HepG2 (cell line): ENCODE data around the gene HINFP. TPM values are rescaled to one million over a fixed set of nuclear protein-coding genes. Genes with fewer than 3 reads are reported as not detected.

Experiments
- ATF7-NPFF ChIP-seq: sonication (generic); formaldehyde crosslinking; IDR thresholded peaks from 2 replicates; pipeline ENCODE4 v1.8.1; 2023; ENCODE audit warnings: mild to moderate bottlenecking, low read depth, missing genetic modification reagents, moderate library complexity
- RAD21 ChIP-seq: fragments of 450-650 bp; formaldehyde crosslinking; IDR thresholded peaks from 2 replicates; pipeline ENCODE4 v1.5.0; 2020; ENCODE audit warnings: mild to moderate bottlenecking
- SP5 ChIP-seq: IDR thresholded peaks from 2 replicates; pipeline ENCODE4 v1.6.1; 2016; ENCODE audit warnings: low read depth, borderline replicate concordance
- ZFP62 ChIP-seq: sonication (generic); formaldehyde crosslinking; IDR thresholded peaks from 2 replicates; pipeline ENCODE4 v1.4.0; 2020; ENCODE audit warnings: missing genetic modification reagents
- ZNF136 ChIP-seq: sonication (generic); formaldehyde crosslinking; IDR thresholded peaks from 2 replicates; pipeline ENCODE4 v1.8.1; 2022; ENCODE audit warnings: low read depth, mild to moderate bottlenecking, moderate library complexity, missing genetic modification reagents
- ZNF30 ChIP-seq: sonication (generic); formaldehyde crosslinking; IDR thresholded peaks from 2 replicates; pipeline ENCODE4 v1.5.0; 2020; ENCODE audit warnings: mild to moderate bottlenecking, missing genetic modification reagents
- ZNF432 ChIP-seq: sonication (generic); formaldehyde crosslinking; IDR thresholded peaks from 2 replicates; pipeline ENCODE4 v1.5.0; 2020; ENCODE audit warnings: missing genetic modification reagents, mild to moderate bottlenecking, borderline replicate concordance
- ZNF546 ChIP-seq: sonication (generic); formaldehyde crosslinking; conservative IDR thresholded peaks from 2 replicates; pipeline ENCODE4 v1.8.1; 2023; ENCODE audit warnings: mild to moderate bottlenecking, missing genetic modification reagents
- ZNF674 ChIP-seq: sonication (generic); formaldehyde crosslinking; IDR thresholded peaks from 2 replicates; pipeline ENCODE4 v1.5.0; 2020; ENCODE audit warnings: low read depth, mild to moderate bottlenecking, missing genetic modification reagents
- polyA plus RNA-seq, 8 experiments: library from polyadenylated mRNA; depleted of rRNA in 3 of 8; stranded (reverse) in 7 of 8; unstranded in 1 of 8; fragments of >200 nt; fragmentation: Illumina TruSeq in 4 of 8; extraction: Trizol in 4 of 8; gene quantifications; 2 replicates each; pipeline versions ENCODE4 v1.2.1 to v1.2.3, GENCODE V29; 2011 to 2016; ENCODE audit warnings: low read depth in 4 of 8, missing spikeins in 1 of 8, mixed read lengths in 1 of 8; ENCODE audit not compliant: insufficient read depth in 1 of 8
- total RNA-seq, 5 experiments: library from RNA; depleted of rRNA; stranded (reverse); fragments of >200 nt; fragmentation: Illumina TruSeq; extraction: Trizol; gene quantifications; 2 replicates each; pipeline ENCODE4 v1.2.3, GENCODE V29; 2016; ENCODE audit warnings: low read depth in 1 of 5
- TF ChIP-seq, protein P1 (sequence below): IDR thresholded peaks from 2 replicates; pipeline ENCODE4 v1.6.1; 2016; ENCODE audit warnings: low read depth, missing genetic modification reagents, missing compliant biosample characterization
- TF ChIP-seq, protein P2 (sequence below): sonication (generic); formaldehyde crosslinking; IDR thresholded peaks from 2 replicates; pipeline ENCODE4 v1.4.0; 2020; ENCODE audit warnings: mild to moderate bottlenecking, missing genetic modification reagents
- TF ChIP-seq, protein P3 (sequence below): sonication (generic); formaldehyde crosslinking; IDR thresholded peaks from 2 replicates; pipeline ENCODE4 v1.4.0; 2020; ENCODE audit warnings: missing genetic modification reagents, mild to moderate bottlenecking, borderline replicate concordance
- TF ChIP-seq, protein P4 (sequence below): IDR thresholded peaks from 2 replicates; pipeline ENCODE4 v1.6.1; 2016; ENCODE audit warnings: control low read depth
- TF ChIP-seq, protein P5 (sequence below): sonication (generic); formaldehyde crosslinking; IDR thresholded peaks from 2 replicates; pipeline ENCODE4 v1.4.0; 2020; ENCODE audit warnings: missing genetic modification reagents, borderline replicate concordance

The HINFP gene
- total and polyA plus RNA-seq, 2 of the 13 experiments (the other 11 are each of a cell fraction or from before 2014, with no cell fraction given) = 15.1 to 21.4 TPM

DNA sequence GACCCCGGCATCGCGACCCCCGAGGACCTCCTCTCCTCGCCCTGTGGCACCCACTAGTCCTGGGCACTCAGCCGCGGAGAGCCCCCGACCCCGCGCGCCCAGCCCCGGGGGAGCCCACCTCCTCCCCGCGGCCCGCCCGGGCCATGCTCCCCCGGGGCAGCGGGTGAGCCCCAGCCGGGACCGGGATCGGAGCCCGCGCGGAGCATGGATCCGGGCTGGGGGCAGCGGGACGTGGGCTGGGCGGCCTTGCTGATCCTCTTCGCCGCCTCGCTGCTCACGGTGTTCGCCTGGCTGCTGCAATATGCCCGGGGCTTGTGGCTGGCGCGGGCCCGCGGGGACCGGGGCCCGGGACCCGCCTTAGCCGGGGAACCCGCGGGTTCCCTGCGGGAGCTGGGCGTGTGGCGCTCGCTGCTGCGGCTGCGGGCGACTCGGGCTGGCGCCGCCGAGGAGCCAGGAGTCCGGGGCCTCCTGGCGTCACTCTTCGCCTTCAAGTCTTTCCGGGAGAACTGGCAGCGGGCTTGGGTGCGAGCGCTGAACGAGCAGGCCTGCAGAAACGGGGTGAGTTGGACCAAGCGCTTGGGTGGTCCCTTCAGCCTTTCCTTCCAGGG lies 13.7 kb upstream of the HINFP start (continued):
- TF ChIP-seq, protein P1, sequence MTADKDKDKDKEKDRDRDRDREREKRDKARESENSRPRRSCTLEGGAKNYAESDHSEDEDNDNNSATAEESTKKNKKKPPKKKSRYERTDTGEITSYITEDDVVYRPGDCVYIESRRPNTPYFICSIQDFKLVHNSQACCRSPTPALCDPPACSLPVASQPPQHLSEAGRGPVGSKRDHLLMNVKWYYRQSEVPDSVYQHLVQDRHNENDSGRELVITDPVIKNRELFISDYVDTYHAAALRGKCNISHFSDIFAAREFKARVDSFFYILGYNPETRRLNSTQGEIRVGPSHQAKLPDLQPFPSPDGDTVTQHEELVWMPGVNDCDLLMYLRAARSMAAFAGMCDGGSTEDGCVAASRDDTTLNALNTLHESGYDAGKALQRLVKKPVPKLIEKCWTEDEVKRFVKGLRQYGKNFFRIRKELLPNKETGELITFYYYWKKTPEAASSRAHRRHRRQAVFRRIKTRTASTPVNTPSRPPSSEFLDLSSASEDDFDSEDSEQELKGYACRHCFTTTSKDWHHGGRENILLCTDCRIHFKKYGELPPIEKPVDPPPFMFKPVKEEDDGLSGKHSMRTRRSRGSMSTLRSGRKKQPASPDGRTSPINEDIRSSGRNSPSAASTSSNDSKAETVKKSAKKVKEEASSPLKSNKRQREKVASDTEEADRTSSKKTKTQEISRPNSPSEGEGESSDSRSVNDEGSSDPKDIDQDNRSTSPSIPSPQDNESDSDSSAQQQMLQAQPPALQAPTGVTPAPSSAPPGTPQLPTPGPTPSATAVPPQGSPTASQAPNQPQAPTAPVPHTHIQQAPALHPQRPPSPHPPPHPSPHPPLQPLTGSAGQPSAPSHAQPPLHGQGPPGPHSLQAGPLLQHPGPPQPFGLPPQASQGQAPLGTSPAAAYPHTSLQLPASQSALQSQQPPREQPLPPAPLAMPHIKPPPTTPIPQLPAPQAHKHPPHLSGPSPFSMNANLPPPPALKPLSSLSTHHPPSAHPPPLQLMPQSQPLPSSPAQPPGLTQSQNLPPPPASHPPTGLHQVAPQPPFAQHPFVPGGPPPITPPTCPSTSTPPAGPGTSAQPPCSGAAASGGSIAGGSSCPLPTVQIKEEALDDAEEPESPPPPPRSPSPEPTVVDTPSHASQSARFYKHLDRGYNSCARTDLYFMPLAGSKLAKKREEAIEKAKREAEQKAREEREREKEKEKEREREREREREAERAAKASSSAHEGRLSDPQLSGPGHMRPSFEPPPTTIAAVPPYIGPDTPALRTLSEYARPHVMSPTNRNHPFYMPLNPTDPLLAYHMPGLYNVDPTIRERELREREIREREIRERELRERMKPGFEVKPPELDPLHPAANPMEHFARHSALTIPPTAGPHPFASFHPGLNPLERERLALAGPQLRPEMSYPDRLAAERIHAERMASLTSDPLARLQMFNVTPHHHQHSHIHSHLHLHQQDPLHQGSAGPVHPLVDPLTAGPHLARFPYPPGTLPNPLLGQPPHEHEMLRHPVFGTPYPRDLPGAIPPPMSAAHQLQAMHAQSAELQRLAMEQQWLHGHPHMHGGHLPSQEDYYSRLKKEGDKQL (CRISPR knock-in tag) = no peak
- no peak for TF ChIP-seq SP5
- 0 out of 2 replicates have a peak, but pooled peaks have one; percentile 4 for TF ChIP-seq ATF7-NPFF (CRISPR knock-in tag)
- TF ChIP-seq, protein P2, sequence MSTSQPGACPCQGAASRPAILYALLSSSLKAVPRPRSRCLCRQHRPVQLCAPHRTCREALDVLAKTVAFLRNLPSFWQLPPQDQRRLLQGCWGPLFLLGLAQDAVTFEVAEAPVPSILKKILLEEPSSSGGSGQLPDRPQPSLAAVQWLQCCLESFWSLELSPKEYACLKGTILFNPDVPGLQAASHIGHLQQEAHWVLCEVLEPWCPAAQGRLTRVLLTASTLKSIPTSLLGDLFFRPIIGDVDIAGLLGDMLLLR (CRISPR knock-in tag) = 0 out of 2 replicates have a peak, but pooled peaks have one; percentile 4
- TF ChIP-seq, protein P3, sequence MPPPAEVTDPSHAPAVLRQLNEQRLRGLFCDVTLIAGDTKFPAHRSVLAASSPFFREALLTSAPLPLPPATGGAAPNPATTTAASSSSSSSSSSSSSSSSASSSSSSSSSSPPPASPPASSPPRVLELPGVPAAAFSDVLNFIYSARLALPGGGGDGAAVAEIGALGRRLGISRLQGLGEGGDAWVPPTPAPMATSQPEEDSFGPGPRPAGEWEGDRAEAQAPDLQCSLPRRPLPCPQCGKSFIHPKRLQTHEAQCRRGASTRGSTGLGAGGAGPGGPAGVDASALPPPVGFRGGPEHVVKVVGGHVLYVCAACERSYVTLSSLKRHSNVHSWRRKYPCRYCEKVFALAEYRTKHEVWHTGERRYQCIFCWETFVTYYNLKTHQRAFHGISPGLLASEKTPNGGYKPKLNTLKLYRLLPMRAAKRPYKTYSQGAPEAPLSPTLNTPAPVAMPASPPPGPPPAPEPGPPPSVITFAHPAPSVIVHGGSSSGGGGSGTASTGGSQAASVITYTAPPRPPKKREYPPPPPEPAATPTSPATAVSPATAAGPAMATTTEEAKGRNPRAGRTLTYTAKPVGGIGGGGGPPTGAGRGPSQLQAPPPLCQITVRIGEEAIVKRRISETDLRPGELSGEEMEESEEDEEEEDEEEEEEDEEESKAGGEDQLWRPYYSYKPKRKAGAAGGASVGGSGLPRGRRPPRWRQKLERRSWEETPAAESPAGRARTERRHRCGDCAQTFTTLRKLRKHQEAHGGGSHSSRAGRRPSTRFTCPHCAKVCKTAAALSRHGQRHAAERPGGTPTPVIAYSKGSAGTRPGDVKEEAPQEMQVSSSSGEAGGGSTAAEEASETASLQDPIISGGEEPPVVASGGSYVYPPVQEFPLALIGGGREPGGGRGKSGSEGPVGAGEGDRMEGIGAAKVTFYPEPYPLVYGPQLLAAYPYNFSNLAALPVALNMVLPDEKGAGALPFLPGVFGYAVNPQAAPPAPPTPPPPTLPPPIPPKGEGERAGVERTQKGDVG = no peak
- TF ChIP-seq ZFP62 (CRISPR knock-in tag) = no peak
- no peak for TF ChIP-seq ZNF432 (CRISPR knock-in tag)
- TF ChIP-seq, protein P4, sequence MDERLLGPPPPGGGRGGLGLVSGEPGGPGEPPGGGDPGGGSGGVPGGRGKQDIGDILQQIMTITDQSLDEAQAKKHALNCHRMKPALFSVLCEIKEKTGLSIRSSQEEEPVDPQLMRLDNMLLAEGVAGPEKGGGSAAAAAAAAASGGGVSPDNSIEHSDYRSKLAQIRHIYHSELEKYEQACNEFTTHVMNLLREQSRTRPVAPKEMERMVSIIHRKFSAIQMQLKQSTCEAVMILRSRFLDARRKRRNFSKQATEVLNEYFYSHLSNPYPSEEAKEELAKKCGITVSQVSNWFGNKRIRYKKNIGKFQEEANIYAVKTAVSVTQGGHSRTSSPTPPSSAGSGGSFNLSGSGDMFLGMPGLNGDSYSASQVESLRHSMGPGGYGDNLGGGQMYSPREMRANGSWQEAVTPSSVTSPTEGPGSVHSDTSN (CRISPR knock-in tag) = no peak
- TF ChIP-seq ZNF30 (CRISPR knock-in tag) = no peak
- no peak for TF ChIP-seq ZNF674 (CRISPR knock-in tag)
- peak; percentile 73; the same call in 1 of the 2 replicates for TF ChIP-seq ZNF546 (CRISPR knock-in tag)
- no peak for TF ChIP-seq ZNF136 (CRISPR knock-in tag)
- TF ChIP-seq, protein P5, sequence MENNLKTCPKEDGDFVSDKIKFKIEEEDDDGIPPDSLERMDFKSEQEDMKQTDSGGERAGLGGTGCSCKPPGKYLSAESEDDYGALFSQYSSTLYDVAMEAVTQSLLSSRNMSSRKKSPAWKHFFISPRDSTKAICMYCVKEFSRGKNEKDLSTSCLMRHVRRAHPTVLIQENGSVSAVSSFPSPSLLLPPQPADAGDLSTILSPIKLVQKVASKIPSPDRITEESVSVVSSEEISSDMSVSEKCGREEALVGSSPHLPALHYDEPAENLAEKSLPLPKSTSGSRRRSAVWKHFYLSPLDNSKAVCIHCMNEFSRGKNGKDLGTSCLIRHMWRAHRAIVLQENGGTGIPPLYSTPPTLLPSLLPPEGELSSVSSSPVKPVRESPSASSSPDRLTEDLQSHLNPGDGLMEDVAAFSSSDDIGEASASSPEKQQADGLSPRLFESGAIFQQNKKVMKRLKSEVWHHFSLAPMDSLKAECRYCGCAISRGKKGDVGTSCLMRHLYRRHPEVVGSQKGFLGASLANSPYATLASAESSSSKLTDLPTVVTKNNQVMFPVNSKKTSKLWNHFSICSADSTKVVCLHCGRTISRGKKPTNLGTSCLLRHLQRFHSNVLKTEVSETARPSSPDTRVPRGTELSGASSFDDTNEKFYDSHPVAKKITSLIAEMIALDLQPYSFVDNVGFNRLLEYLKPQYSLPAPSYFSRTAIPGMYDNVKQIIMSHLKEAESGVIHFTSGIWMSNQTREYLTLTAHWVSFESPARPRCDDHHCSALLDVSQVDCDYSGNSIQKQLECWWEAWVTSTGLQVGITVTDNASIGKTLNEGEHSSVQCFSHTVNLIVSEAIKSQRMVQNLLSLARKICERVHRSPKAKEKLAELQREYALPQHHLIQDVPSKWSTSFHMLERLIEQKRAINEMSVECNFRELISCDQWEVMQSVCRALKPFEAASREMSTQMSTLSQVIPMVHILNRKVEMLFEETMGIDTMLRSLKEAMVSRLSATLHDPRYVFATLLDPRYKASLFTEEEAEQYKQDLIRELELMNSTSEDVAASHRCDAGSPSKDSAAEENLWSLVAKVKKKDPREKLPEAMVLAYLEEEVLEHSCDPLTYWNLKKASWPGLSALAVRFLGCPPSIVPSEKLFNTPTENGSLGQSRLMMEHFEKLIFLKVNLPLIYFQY (CRISPR knock-in tag) = peak; percentile 11; the same call in 1 of the 2 replicates
- peak; percentile 4; the same call in 1 of the 2 replicates for TF ChIP-seq RAD21 (CRISPR knock-in tag)
